ENCODE data around the gene IGSF9.

DNA sequence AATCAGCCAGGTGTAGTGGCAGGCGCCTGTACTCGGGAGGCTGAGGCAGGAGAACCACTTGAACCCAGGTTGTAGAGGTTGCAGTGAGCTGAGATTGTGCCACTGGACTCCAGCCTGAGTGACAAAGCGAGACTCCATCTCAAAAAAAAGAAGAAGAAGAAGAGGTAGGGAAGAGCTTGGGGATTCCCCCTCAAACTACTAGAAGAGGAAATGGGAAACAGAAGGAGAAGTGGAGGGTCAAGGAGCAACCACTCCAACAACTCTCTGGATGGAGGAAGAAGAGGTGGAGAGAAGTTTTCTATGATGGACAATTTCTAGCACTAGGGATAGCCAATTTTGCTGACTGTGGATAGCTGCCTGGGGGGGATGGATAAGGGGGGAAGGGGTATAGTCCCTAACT, 23.5 kb upstream of the IGSF9 start:
- TF ChIP-seq CTCF (IDR thresholded peaks at IDR 0.05; ENCODE audit: low read depth, low read length, missing input control) (no peak), HNF4G (IDR thresholded peaks at IDR 0.05) (no peak), RAD21 (IDR thresholded peaks at IDR 0.05) (no peak), TAF1 (conservative IDR thresholded peaks at IDR 0.05) (no peak), YY1 (IDR thresholded peaks at IDR 0.05) (no peak), HNF4A (conservative IDR thresholded peaks at IDR 0.05) (no peak), FOXA1 (IDR thresholded peaks at IDR 0.05) (no peak), REST (IDR thresholded peaks at IDR 0.05) (no peak), EGR1 (IDR thresholded peaks at IDR 0.05; ENCODE audit: low read depth in 2 of 2) (no peak), GABPA (IDR thresholded peaks at IDR 0.05 in 1 of 2, conservative IDR thresholded peaks at IDR 0.05 in 1 of 2) (no peak), SP1 (IDR thresholded peaks at IDR 0.05) (no peak)
- TF ChIP-seq, protein P1, sequence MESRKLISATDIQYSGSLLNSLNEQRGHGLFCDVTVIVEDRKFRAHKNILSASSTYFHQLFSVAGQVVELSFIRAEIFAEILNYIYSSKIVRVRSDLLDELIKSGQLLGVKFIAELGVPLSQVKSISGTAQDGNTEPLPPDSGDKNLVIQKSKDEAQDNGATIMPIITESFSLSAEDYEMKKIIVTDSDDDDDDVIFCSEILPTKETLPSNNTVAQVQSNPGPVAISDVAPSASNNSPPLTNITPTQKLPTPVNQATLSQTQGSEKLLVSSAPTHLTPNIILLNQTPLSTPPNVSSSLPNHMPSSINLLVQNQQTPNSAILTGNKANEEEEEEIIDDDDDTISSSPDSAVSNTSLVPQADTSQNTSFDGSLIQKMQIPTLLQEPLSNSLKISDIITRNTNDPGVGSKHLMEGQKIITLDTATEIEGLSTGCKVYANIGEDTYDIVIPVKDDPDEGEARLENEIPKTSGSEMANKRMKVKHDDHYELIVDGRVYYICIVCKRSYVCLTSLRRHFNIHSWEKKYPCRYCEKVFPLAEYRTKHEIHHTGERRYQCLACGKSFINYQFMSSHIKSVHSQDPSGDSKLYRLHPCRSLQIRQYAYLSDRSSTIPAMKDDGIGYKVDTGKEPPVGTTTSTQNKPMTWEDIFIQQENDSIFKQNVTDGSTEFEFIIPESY (IDR thresholded peaks at IDR 0.05): no peak
- TF ChIP-seq, protein P2, sequence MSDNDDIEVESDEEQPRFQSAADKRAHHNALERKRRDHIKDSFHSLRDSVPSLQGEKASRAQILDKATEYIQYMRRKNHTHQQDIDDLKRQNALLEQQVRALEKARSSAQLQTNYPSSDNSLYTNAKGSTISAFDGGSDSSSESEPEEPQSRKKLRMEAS (IDR thresholded peaks at IDR 0.05): no peak
- TF ChIP-seq, protein P3, sequence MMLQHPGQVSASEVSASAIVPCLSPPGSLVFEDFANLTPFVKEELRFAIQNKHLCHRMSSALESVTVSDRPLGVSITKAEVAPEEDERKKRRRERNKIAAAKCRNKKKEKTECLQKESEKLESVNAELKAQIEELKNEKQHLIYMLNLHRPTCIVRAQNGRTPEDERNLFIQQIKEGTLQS (IDR thresholded peaks at IDR 0.05): no peak
